ENCODE measurements around the gene RIPOR2.
"Not testable (repeated sequence)": the region's sequence is repeated elsewhere in the genome, so short reads cannot be mapped to it uniquely, and the experiment has no call there.

The RIPOR2 gene

DNA sequence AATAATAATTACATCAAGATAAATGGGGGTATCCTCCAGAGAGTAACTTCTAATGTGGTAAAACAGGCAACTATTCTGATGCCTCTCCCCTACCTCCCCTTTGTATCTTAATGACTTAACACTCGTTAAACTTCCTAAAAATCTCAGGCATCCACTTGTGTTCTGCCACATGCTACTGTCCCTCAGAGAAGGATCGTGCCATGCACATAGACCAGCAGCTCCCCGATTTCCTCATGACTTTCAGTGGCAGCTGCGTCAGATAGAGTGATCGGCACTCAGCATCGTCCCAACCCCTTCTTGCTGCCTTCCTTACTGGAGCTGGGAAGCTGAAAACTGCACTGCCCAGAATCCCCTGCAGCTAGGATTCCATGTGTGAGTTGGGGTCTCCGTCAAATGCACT, 32.1 kb downstream of the RIPOR2 start:
- no peak for DNase-seq (ENCODE audit: low read depth in 2 of 2)

DNA sequence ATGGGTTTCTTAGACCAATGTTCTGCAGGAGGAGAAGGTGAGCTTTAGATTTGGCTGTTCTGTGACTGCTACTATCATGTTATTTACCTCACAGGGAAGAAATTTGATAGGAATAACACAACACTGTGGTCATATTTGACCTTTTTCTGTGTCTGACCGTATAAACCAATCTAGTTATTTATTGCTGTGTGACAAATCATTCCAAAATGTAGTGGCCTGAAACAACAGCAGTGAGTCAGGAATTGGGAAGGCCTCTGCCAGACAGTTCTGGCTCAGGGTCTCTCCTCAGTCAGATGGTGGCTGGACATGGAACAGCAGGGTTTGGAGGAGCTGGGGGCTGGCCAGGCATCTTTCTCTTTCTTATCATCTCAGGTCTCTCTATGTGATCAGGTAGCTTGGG, 33.0 kb downstream of the RIPOR2 start:
- no peak for DNase-seq (ENCODE audit: low read depth in 2 of 2)

DNA sequence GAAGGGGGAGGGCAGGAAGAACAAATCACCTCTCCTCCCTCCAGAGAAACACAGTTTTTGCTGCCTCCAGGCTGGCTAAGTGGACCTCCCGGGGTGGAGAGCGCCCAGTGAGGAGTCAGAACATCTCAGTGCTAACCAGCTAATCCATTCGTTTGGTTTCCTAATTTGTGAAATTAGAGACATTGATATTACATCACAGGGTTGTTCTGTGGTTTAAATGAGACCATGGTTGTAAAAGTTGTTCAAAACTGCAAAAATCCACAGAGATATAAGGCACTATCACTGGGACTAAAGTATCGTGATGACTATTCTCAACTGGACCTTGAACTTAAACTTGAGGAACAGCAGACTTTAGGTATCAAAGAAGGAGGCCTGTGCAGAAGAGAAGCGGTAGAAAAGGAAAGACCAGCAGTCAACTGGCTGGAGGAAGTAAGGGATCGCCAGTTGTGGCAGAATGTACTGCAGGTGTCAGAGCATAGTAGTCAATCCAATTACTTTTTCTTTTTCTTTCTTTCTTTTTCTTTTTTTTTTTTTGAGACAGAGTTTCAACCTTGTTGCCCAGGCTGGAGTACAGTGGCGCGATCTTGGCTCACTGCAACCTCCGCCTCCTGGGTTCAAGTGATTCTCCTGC, 33.9 kb downstream of the RIPOR2 start:
- no peak for DNase-seq (ENCODE audit: low read depth in 2 of 2)

DNA sequence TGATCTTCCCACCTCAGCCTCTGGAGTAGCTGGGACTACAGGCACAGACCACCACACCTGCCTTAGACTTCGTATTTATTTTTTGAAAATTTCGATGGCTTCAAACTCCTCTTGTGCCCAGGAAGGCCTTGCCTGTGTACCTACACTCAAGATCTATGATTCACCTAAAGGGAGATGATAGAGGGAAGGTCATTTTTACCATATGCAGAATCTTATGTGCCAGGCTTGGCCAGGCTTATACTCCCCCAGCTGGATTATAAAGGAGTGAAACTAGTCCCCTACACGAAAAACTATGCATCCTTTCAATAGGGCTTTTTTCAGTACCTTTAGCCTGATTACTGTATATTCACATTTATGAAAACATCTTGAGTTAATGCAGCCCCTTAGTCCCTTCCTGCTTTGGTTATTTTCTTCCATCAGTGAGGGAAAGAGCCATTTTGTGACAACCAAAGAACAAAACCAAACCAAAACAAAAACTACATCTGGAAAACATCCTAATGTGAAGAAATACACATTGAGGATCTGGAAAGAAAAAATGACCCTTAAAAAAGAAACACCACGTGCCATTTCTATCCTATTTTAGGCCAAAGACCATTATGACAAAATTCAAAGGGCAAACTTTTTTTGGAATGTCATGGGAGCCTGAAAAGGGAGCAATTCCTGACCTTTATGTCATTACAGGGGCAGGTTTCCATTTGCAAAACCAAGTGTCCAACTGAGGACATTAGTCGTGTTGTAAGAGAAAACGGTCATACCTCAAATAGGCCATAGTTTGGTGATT, 34.7 kb downstream of the RIPOR2 start:
- DNase-seq (ENCODE audit: low read depth in 2 of 2) = no peak

DNA sequence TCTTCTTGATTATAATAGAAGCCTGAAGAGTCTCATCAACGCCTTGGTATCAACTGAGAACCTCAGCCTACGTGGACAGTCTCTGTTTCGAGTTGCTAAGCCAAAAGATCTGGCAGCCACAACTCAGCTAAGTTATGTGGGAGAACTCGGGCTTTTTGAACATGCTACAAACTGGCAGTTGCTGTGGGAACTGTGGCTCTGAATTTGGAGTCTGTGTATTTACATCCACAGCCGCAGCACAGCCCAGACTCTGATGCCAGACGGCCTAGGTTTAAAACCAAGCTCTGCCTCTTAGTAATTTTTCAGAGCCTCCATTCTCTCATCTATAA, 35.8 kb downstream of the RIPOR2 start:
- no peak for DNase-seq (ENCODE audit: low read depth in 2 of 2)

DNA sequence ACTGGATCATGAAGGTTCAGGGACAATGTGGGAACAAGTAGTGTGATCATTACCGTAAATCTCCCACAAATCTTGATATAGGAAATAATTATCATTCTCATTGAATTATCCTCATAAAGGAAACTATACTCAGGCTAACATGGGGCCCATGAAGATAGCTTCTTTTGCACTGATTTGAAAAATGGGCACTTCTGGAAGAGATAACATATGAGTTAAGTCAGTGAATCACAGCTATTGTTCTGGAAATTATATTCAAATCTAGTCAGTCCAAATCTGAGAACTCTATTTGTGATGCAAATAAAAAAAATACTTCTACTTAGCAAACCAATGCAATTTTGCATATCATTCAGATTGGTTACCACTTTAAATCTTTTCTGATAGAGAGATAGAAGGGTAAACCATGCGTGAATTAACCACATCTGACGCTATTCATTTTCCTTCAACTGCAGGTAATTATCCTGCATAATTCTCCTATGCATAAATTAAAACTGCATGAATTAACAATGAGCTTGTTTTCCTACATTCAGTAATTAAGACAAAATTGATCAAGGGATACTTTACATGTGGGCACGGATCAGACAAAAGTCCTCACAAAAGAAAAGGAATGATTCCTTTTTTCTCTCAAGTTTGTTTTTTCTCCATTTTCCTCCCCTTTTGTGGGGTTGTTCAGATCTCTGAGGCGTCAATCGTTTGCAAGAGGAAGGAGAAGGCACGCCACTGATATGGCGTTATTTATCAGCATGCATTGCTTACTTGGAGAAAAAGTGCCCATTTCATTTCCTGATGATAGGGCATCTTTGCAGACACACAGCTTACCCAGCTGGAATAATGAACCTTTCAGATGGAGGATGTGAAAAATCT, 36.4 kb downstream of the RIPOR2 start:
- no peak for DNase-seq (ENCODE audit: low read depth in 2 of 2)

DNA sequence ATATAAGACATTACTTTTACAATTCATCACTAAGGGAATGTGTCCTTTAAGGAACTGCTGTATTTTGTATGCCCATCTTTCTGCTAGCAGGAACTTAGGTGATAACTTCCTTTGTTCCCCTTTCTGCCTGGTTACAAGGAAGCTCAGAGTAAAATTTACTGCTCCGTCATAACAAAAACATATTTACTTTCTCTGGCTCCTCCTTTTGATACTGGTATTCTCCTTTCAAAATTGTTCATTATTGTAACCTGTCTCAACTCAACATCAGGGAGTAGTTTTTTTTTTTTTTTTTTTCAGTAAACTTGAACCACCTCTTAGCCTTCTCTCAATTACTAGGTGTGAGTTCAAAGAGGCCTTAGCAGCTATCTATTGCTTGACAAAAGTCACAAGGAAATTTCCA, 37.1 kb downstream of the RIPOR2 start:
- DNase-seq (ENCODE audit: low read depth in 2 of 2) = no peak

DNA sequence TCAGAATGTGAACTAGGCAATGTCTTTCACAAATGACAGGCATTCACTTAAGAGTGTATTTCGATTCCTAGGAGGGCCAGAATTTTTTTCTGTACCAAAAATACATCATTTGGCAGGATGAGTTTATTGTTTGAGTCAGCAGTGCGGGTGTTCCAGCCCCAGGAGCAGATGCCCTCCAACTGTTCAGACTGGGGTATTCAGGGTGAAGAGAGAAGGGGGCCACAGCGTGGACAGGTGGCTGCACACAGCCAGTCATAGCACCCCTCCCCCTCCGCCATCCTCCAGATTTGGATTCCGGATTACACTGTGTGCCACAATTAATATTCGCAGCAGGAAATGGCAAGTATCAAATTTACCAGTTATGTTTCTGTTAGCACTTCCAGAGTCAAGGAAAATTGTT, 38.6 kb downstream of the RIPOR2 start:
- no peak for DNase-seq (ENCODE audit: low read depth in 2 of 2)

DNA sequence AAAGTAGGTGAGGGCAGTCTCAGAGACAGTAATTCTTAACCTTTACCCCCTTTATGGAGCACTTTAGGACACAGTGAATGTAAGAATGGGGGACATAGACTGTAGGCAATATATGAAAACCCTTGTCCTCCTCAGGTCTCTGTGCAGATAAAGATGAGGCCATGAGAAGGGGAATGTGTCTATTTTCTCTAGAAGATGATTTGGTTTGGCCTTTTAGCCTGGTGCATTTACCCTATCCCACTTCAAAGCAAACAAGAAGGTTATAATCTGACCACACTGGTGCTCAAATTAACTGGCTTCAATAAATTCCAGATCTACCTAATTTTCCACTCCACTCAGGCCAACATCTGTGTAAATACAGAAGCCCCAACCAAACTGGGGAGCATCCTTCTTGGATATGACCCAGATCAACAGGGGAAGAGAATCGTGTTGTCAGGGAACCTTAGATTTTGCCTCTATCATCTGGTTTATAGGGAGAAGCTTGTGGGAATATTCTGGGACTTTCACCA, 42.4 kb downstream of the RIPOR2 start:
- DNase-seq (ENCODE audit: low read depth in 2 of 2) = no peak

DNA sequence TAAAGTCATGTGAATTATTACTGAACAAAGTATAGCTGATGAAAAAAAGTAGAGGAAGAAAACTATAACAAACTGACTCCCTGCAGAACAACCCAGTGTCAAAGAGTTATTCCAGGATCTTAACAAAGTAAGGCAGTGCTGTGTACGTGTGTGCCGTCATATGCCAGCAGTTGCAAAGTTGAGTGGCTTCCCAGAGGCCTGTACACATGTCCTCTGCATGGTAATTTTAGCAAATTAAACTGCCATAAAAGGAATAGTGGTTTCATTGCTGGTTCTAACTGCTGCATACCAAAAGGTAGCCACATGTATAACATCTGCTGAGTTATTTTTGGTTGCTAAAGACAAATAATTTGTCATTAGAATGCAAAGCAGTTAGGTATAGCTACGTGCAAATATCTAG, 44.8 kb downstream of the RIPOR2 start:
- no peak for DNase-seq (ENCODE audit: low read depth in 2 of 2)

DNA sequence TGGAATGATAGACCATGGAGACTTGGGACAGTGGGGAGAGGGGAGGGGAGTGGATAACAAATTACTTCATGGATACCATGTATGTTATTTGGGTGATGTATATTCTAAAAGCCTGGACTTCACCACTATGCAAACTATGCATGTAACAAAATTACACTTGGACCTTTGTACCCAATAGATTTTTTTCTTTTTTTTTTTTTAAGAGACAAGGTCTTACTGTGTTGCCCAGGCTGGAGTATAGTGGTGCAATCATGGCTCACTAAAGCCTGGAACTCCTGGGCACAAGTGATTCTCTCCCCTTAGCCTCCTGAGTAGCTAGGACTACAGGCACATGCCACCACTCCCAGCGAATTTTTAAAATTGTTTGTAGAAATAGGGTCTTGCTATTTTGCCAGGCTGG, 45.3 kb downstream of the RIPOR2 start:
- DNase-seq (ENCODE audit: low read depth in 2 of 2) = no peak

DNA sequence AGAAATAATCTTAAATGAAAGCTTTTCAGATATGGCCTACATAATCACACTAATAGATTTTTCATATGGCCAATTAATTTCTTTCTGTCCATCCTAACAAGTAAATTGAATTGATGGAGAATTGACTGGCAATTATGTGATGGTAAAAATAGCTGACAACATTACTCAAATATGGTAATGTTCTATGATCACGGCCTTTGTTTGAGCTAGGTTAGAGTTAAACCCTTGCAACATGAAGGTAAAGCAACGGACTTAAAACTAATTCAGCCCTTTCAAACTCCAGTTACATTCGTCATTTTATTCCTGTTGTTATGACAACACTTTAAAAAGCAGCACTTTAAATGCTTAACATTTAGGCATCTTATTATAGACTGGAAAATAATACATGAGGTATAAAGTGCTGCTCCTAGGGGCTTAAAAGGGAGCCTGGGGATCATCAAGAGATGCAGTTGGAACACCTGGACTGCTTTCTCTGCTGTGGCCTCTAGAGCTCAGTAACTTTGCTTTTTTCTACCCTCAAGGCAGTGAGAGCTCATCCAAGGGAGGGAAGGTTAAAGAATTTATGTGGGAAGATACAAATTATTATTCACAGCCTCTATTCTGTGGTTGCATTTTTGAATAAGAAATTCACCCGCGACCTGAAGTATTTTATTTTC, 46.9 kb downstream of the RIPOR2 start:
- DNase-seq (ENCODE audit: low read depth in 2 of 2) = no peak

DNA sequence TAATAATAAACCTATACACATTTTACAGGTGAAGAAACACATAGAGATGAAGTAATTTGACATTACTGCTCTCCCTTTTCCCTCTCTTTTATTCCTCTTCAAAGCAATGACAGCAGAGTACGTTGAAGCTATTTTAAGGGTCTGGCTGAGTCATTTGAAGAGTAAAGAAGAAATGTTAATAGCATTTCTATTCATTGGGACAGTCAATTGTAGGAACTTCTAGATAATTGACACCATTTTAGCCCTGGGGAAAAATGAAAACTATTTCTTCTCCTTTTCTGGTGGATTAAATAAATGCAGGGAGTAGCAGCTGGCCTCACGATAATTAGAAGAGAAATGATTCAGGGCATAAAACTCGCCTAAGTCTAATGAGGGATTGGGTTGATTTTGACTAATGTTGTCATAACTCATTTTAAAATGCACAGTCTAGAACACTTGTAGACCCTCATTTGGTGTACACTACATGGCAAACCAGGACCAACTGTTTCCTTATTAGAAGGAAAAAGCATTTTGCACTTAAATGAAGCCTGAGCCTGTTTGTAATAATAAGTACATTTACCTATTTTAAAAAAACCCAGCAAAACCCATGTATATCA, 48.1 kb downstream of the RIPOR2 start:
- no peak for DNase-seq (ENCODE audit: low read depth in 2 of 2)

DNA sequence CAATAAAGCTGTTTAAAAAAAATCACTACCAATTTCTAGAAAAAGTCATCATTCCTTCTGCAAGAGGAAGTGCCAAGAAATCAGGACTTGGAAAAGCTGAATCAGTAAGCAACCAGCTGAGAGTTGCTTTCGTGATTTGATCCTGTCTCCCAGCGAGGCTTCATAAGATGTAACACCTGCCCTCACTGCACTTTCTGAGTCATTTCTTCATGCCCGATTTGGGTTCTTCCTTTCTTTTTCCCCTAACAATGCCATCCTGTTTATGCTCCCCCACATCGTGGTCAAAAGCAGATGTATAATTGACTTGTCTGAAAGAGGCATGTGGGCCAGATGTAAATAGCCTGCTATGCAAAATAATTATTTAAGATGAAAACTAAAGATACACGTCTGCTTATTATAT, 52.1 kb downstream of the RIPOR2 start:
- DNase-seq (ENCODE audit: low read depth in 2 of 2) = no peak

DNA sequence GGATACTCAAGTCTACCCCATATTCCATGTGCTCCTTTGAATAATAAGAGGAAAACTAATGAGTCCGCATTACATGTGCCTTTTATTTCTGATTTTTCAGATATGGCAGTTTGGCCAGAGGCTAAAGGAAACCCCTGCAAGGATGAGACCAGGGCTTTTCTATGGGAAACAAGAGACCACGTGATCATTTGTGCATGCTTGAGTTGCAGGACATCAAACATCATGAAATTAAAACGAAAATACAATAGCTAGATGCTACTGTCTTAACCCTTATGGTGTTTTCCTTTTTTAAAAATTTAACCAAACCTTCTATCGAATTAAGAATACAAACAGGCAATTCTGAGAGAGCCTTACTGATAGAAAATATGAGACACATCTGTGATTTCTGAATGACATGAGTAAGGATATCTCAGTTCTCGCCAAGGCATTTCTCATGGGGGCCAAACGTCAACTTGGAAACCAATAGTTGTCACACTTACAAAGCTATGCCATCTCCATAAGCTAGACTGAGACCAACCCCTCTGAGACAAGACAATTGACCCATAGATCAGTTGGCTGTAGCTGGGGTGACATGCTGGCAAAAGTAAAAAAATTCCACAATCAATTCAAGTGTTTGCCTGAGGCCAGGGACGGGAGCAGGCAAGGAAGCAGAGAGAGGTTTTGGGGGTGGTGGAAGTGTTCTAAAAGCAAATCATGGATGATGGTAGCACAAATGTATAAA, 52.8 kb downstream of the RIPOR2 start:
- DNase-seq (ENCODE audit: low read depth in 2 of 2) = no peak

DNA sequence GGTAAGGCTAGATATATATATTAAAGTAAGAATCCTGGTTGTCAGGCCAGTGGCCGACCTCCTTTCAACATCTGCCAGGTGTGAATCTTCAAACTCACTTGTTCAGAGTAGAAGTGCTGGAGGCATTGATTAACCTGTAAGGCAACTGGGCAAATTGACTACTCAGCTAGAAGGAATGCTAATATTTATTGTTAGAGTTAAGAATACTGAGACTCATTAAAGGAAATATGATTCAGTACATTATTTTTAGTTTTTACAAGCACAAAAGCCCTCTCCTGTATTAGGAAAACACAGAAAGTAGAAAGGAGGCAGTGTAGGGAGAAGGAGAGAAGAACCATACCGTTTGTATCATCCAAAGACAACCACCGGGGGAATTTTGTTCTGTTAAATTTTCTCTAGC, 53.5 kb downstream of the RIPOR2 start:
- no peak for DNase-seq (ENCODE audit: low read depth in 2 of 2)

DNA sequence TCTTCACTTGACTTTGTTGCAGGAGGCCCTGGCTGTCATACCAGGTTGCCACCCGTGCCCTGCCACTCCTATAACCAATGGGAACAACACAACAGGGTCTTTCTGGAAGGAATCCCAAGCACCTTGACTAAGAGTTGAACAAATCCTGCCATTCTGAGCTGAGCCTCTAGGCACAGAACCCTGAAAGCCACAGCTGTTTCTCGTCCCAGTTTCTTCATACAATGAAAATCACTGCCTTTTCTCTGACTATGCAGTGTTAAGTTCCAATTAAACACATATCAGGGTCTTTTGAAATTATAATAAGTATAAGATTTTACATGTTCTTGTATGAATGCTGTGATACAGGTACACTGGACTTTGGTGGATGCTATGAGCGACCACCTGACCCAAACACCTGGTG, 54.4 kb downstream of the RIPOR2 start:
- DNase-seq (ENCODE audit: low read depth in 2 of 2) = no peak

DNA sequence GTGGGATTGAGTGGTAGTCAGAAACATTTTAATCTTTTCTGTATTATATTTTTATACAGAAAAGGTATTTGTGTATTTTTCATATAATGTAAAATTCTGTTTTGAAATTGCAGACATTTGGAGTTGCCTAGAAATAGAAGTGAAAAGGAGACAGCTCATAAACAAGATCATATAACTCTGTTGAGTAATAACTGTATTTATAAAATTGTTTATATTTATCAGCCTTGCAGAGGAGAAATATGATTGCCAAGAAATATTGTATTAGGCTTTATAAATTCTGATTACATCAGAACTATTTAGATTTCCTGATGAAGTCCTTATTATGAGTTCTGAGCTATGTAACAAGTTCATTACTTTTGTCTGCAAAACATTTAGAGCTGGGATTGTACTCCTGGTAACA, 55.3 kb downstream of the RIPOR2 start:
- no peak for DNase-seq (ENCODE audit: low read depth in 2 of 2)

DNA sequence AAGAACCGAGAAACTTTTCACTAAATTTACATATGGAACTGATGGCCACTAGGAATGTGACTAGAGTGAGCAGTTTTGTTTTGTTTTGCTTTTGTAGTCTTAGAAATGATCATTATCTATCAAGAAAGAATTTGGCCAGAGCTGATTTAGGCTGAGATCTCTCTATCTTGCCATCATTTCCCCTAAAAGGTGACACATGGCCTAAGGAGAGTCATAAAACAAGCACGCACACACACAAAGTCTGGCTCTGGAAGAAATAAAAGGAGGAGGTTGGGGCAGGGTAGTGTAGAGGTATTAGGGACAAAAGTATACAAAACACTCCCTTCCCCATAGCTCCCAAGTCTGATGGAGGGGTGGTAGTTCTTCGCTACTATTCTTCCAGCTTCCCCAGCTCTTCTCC, 56.4 kb downstream of the RIPOR2 start:
- no peak for DNase-seq (ENCODE audit: low read depth in 2 of 2)

DNA sequence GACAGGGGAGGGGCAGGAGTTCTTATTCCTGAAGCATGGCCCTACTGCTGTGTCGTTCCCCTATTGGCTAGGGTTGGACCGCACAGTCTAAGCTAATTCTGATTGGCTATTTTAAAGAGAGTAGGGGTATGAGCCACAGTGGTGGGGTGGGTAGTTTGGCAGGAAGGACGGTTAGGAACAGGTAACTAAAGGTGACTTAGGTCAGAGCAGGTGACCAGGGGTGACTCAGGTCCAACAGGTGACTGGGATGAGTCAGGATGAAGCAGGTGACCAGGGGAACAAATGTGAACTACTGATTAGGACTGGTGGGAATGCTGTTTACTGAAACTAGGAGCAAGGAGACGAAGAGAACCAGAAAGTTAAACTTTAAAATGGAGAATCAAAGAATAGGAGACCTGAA, 58.0 kb downstream of the RIPOR2 start:
- not testable (repeated sequence) for DNase-seq (ENCODE audit: low read depth in 2 of 2)
